ENCODE results near the gene FOXO3.

GRCh38 chr6:108650781-108651180 lies 90.1 kb downstream of the FOXO3 start:
- TF ChIP-seq, protein P1, sequence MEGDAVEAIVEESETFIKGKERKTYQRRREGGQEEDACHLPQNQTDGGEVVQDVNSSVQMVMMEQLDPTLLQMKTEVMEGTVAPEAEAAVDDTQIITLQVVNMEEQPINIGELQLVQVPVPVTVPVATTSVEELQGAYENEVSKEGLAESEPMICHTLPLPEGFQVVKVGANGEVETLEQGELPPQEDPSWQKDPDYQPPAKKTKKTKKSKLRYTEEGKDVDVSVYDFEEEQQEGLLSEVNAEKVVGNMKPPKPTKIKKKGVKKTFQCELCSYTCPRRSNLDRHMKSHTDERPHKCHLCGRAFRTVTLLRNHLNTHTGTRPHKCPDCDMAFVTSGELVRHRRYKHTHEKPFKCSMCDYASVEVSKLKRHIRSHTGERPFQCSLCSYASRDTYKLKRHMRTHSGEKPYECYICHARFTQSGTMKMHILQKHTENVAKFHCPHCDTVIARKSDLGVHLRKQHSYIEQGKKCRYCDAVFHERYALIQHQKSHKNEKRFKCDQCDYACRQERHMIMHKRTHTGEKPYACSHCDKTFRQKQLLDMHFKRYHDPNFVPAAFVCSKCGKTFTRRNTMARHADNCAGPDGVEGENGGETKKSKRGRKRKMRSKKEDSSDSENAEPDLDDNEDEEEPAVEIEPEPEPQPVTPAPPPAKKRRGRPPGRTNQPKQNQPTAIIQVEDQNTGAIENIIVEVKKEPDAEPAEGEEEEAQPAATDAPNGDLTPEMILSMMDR (IDR thresholded peaks at IDR 0.05): no peak
- no peak for TF ChIP-seq POLR2A (IDR thresholded peaks at IDR 0.05)

Measured in testis (tissue), 2 donors.